Choroid plexus epithelial cell (primary cell): ENCODE measurements around the gene ABHD4.

Experiments
- DNase-seq: peaks from one replicate; pipeline ENCODE4 v3.0.0-alpha.2; 2010; ENCODE audit warnings: low read depth
- H3K4me3 ChIP-seq: 2 replicates; pipeline ENCODE4 v1.5.1; 2011; ENCODE audit warnings: low read depth, mild to moderate bottlenecking, control low read depth, low read length, moderate library complexity
- TF ChIP-seq, protein P1 (sequence below): conservative IDR thresholded peaks from 2 replicates; pipeline ENCODE4 v1.5.1; 2011; ENCODE audit warnings: low read depth, mild to moderate bottlenecking, control low read depth, inconsistent platforms, low read length, moderate library complexity

ABHD4 gene

DNA sequence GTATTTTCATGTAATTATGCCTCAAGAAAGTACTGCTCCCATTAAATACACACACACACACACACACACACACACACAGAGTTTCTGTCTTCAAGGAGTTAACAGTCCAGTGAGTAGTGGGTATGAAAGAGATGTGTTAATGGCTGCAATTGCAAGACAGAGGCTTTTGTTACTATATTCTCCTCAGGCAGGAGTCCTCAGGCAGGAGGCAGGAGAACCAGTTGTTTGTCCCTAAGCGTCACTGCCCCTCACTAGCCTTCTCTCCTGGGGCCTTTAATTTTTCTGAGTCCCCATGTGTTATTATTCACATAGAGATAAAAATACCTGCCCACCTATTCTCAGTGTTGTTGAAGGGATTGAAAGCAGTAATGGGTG lies 40.3 kb upstream of the ABHD4 start:
- H3K4me3 ChIP-seq = no peak overlapping the region
- TF ChIP-seq, protein P1, sequence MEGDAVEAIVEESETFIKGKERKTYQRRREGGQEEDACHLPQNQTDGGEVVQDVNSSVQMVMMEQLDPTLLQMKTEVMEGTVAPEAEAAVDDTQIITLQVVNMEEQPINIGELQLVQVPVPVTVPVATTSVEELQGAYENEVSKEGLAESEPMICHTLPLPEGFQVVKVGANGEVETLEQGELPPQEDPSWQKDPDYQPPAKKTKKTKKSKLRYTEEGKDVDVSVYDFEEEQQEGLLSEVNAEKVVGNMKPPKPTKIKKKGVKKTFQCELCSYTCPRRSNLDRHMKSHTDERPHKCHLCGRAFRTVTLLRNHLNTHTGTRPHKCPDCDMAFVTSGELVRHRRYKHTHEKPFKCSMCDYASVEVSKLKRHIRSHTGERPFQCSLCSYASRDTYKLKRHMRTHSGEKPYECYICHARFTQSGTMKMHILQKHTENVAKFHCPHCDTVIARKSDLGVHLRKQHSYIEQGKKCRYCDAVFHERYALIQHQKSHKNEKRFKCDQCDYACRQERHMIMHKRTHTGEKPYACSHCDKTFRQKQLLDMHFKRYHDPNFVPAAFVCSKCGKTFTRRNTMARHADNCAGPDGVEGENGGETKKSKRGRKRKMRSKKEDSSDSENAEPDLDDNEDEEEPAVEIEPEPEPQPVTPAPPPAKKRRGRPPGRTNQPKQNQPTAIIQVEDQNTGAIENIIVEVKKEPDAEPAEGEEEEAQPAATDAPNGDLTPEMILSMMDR = no peak
- DNase-seq = no peak

DNA sequence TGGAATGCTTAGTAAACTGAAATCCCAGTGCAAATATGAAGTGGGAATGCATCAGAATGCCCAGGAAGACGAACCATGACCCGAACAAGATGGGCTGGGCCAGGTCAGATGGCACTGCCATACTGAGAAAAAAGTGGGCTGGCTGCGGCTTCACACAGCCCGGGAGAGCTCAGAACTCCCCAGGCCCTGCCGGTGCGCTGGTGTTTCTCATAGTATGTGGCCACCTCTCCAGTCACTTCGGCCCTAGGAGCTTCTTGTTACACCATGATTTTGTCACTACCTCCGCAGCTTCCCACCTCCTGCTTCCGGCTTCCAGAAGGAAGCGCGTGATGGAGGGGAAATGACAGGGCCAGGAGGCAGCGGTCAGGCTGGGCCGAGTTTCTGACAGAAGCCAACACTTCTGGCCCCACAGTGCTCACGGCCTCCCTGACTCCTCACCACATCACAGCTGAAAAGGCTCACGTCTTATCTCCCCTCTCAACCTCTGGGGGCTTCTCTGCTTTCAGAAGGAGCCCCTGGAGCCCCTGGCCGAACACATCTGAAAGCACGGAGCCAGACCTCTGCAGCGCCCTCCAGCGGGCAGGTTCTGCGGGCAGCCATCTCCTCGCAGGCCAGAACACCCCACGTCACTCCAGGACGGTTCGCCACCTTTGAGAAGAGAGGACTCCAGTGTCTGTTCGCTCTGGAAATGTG lies 39.7 kb upstream of the ABHD4 start:
- TF ChIP-seq, protein P1 = peak; percentile 40
- no peak overlapping the region for H3K4me3 ChIP-seq
- no peak for DNase-seq

DNA sequence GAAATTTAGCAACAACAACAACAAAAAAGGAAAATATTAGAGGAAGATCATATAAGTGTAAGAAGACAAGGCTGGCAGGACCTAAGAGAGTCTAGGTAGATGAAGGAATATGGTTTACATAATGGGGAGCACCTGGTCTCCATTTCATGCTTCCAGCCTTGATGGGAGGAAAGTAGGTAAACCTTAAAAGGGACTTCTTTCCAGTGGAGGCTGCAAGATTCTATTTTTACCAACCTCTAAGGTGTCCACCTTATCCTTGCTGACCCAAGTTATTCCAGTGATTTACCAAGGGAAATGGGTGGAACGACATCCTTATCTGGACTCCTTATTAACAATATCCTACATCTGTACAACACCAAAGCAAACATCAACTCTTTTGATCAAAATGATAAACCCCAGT lies 39.1 kb upstream of the ABHD4 start:
- DNase-seq = no peak
- H3K4me3 ChIP-seq = no peak overlapping the region
- TF ChIP-seq, protein P1 = no peak

DNA sequence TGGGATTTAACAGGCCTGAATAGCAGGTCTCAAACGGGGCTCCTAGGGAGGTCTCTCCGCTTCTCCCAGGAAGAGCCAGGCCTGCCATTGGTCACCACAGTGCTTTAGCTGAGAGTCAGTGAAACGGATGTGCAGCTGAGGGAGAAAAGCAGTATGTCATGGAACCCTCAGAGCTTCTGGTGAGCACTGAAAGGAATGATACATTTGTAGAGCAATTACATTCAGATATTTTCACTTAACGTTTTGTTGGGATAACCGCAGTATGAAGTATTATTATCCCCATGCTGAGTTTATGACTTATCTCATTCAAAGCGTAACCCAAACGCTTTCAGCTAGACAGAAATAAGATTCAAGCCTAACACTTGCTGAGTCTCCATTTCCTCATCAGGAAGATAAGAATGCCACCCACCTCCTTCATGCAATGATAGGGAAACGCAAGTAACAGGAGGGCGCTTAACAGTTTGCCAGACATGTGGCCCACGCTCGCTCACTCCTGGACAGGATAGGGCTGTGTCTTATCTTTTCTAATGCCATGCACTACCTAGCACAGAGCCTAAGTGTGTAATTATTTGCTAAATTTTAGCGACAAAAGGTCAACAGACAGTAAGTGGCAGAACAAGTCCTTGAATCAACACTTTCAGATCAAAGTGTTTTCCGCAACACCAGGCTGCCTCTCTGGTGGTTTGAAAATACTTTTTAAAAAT lies 37.3 kb upstream of the ABHD4 start:
- TF ChIP-seq, protein P1 = no peak
- DNase-seq = peak; percentile 26
- no peak overlapping the region for H3K4me3 ChIP-seq

DNA sequence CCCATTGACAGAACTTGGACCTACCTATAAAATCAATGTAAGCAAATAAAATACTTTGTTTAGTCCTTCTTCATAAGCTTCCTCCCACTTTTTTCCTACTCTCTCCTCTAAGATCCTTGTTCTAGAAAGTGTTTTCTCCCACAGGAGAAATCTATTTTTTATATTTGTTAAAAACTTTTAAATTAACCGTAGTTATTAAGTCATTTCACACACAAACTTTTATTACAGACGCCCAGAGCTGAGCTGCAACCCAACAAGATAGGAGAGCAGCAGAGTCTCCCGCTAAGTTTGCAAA lies 36.8 kb upstream of the ABHD4 start:
- no peak overlapping the region for H3K4me3 ChIP-seq
- TF ChIP-seq, protein P1 = no peak

DNA sequence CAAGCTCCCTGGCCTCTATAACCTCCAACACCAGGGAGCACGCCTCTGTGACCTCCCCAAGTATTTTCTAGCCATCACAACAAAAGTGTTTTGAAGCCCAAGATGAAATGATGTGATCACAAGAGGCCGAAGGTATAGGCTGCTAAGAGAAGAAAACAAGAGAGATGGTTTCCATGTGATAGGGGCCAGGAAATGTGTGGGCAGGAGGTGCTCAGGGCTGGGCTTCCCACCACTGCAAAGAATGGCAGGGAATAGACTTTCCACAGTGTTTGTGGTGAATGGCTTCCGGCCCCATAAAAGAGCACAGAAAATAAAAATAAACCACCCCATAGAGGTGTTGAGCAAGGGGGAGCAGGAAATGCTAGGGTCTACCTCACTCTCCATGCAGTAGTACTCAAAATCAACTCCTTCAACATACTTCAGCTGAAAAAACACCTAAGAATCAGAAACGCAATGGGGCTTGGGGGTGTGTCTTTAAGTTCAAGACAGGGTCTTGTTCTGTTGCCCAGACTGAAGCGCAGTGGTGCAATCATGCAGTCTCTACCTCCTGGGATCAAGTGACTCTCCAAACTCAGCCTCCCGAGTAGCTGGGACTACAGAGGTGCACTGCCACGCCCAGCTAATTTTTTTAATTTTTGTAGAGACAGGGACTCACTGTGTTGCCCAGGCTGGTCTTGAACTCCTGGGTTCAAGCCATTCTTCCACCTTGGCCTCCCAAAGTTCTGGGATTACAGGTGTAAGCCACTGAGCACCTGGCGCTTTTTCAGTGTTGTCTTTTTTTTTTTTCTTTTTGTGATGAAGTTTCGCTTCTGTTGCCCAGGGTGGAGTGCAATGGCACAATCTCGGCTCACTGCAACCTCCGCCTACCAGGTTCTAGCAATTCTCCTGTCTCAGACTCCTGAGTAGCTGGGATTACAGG lies 36.2 kb upstream of the ABHD4 start:
- peak; percentile 80 for DNase-seq
- no peak overlapping the region for H3K4me3 ChIP-seq
- TF ChIP-seq, protein P1 = no peak

More for the DNA sequence above, 36.8 kb upstream of the ABHD4 start:
- DNase-seq = no peak
